GM20000 (cell line): ENCODE data around the gene MVB12B.

Experiments used
- DNase-seq: peaks from one replicate; pipeline ENCODE4 v3.0.0; 2012; ENCODE audit warnings: low spot score
- TF ChIP-seq, protein P1 (sequence below): IDR thresholded peaks from 2 replicates; pipeline ENCODE4 v1.5.1; 2012; ENCODE audit warnings: mild to moderate bottlenecking, control low read depth; ENCODE audit errors: extremely low read depth, missing control alignments

Gene MVB12B

DNA sequence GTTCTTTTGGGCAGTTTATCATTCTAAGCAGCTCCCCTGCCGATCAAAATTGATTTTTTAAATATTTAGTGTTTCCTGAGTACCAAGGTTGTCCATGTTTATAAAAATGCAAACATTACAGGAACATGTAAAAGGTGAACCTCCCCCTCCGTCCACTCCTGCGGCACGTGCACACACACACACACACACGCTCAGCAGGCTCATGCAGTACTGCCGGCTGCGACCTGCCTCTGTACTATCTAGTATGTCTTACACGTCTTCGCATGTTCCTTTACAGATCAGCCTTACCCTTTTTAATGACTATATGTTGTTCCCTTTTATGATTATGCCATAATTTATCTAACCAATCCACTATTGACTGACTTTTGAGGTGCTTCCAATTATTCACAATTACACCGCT is 165.3 kb downstream of the MVB12B start:
- TF ChIP-seq, protein P1, sequence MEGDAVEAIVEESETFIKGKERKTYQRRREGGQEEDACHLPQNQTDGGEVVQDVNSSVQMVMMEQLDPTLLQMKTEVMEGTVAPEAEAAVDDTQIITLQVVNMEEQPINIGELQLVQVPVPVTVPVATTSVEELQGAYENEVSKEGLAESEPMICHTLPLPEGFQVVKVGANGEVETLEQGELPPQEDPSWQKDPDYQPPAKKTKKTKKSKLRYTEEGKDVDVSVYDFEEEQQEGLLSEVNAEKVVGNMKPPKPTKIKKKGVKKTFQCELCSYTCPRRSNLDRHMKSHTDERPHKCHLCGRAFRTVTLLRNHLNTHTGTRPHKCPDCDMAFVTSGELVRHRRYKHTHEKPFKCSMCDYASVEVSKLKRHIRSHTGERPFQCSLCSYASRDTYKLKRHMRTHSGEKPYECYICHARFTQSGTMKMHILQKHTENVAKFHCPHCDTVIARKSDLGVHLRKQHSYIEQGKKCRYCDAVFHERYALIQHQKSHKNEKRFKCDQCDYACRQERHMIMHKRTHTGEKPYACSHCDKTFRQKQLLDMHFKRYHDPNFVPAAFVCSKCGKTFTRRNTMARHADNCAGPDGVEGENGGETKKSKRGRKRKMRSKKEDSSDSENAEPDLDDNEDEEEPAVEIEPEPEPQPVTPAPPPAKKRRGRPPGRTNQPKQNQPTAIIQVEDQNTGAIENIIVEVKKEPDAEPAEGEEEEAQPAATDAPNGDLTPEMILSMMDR: no peak
- no peak for DNase-seq

DNA sequence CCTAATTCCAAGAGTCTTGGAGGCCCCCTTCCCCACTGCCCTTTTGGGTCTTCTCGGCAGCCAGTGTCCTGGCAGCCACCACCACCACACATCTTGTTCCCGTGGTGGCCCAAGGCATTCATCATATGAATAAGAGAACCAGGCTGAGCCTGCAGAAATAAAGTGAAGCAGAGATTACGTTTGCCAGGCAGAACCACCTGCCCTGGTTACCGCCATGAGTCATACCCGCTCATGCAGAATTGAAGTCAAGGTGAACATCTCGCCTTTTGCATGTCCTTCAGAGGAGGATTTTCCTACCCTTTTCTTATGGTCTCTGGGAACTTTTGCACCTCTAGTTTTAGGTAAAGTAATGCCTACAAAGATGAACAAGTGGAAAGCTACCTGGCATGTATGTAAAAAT is 167.6 kb downstream of the MVB12B start:
- TF ChIP-seq, protein P1: no peak
- no peak for DNase-seq

DNA sequence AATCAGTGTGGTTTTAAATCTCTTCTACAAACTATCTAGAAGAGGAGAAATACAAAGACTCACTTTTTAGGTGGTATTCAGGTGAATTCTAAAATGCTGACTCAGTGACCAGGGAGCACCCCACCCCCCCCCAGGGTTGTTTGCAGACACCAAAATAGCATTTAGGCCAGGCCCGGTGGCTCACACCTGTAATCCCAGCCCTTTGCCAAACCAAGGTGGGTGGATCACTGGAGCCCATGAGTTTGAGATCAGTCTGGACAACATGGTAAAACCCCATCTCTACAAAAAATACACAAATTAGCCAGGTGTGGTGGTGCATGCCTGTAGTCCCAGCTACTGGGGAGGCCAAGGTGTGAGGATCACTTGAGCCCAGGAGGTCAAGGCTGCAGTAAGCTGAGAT is 168.1 kb downstream of the MVB12B start:
- no peak for DNase-seq
- TF ChIP-seq, protein P1: no peak

DNA sequence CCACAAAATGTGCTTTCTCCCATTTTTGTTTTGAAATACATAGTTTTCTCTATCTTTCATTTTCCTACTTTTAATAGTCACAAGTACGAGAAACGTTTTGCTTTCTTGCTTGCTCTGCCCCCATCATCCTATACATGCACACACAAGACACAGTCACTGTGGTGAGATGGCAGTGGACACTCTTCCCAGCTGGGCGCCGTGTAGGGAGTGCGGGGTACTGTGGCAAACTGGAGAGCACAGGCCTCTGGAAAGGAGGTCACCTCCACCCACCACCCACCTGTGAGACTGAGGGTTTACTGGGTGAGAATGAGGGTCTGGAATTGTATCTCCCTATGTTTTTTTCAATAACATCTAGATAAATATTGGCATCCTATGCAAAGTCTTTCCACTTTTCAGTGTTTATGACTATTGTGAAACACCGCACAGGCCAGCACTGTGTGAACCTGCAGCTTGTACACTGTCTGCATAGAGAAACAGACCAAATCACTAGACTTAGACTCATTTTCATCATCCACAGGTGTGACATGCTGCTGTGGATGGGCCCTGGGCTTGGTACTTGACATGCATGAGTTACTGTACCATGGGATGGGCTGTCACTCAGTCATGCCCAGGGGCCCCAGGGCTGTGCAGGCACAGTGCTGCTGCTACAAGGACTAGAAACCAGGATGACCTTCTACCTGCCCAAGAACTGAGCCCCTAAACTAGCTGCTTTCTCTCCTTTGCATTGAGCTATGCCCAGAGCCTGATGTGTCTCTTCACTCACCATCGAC is 169.0 kb downstream of the MVB12B start:
- no peak for DNase-seq
- TF ChIP-seq, protein P1: no peak

DNA sequence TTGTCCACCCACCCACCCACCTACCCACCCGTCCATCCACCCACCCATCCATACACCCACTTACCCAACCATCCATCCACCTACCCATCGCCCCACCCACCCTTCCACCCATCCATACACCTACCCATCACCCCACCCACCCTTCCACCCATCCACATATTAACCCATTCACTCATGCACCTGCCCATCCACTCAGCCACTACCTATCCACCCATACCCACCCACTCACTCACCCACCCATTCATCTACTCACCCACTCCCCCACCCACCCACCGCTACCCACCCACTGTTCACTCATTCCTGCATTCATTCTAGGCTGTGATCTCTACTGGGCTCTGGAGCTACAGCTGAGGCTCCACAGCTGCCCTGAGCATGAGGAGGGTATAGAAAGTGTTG is 169.6 kb downstream of the MVB12B start:
- no peak for DNase-seq
- TF ChIP-seq, protein P1: no peak

DNA sequence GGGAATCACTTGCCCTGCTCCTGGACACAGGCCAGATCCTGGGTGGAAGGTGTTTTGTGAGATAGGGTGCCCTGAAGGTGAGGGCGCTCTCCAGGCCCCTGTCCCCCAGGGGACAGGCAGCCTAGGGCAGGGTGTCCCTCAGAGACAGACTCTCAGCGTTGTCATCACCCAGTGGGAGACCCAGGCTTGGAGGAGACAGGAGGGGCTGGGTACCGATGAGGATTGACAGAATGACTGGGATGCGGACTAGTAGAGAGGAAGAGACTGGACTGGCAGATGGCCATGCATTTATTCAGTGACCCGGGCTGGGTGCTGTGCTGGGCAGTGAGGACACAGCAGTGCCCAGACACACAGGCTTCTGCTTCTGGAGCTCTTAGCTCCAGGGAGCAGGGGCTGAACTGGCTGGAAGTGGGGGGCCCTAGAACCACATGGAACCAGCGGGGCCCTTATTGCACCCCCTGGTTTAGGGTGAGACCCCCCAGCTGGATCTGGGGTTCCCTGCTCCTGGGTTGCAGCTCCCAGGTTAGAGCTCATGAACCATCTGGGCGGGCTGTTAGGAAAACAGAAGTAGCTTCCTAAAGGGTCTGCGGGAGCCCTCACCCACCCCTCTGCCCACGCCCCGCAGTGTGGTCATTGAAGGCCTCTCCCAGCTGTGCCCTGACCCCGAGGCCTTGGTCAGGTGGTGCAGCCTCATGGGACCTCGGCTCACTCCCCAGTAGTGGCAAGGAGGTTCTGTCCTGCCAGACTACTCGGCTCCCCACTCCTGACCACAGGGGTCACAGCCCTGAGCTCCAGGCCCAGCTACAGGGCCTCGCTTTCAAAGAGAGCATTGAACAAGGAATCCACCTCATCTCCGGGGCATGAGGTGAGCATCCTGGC is 170.4 kb downstream of the MVB12B start:
- TF ChIP-seq, protein P1: no peak
- DNase-seq: no peak

DNA sequence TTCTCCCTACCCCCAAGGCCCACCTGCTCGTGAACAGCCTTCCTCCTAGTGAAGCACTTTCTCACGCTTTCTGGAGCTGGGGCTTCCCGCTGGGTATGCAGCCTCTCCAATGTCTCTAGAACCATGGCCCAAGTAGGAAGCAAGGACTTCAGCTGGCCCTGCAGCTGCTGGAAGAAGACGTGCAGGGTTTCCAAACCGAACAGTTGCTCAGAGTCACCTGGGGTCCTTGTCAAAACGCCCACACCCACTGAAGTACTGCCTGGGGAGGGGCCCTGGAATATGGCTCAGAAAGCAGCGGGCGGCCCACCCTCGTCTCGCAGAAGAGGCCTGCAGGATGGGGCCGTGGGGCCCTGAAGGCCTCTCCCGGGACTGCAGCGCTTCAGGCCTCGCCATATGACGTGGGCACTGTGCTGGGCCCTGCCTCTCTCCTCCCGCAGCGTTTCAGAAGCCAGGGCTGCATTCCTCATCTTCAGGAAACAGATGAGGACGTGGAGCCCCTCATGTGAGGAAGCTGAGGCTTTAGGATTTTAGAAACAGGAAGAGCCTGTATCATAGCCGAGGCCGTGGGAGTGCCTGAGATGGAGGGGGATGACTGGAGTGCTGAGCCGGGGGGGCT is 171.1 kb downstream of the MVB12B start:
- TF ChIP-seq, protein P1: no peak
- no peak for DNase-seq
